Right kidney (tissue), 1 donor: ENCODE results near the gene CDCA8.

Source experiments
- DNase-seq: peaks from one replicate; pipeline ENCODE4 v3.0.0-alpha.2; 2016

Gene CDCA8

DNA sequence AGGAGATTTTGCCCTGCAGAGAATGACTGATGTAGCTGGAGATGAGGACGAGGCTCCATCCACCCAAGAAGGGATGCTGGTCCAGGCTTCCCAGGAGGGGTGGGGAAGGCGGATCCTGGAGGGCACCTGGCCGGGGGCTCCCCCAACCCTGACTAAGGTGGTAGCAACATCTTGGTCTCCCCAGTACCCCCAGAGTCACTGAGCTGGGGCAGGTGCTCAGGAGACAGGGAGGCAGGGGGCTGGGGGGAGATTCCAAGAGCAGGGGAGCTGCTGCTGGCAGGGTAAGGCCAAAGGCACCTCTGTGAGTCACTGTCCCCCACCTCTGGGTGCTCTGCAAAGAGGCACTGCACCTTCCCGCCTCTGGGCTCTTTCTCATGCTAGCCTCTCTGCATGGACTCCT lies 24.0 kb downstream of the CDCA8 start:
- DNase-seq: no peak

DNA sequence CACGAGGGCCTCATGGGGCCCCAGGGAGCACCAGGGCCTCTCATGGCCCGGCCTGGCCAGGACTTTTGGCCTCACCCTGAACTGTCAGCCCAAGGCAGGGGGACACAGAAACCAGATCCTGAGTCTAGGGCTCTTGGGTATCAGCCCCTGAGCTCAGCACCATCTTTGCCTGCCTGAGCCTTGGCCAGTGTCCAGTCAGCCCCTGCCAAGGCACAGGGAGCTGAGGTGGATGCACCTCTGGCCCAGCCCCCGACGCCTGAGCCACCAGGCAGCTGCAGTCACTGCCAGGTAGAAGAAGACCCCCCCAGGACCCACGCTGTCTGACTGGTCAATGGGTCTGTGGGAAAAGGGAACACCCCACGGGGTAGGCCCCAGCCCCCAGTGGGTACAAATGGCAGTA lies 25.3 kb downstream of the CDCA8 start:
- DNase-seq: no peak

DNA sequence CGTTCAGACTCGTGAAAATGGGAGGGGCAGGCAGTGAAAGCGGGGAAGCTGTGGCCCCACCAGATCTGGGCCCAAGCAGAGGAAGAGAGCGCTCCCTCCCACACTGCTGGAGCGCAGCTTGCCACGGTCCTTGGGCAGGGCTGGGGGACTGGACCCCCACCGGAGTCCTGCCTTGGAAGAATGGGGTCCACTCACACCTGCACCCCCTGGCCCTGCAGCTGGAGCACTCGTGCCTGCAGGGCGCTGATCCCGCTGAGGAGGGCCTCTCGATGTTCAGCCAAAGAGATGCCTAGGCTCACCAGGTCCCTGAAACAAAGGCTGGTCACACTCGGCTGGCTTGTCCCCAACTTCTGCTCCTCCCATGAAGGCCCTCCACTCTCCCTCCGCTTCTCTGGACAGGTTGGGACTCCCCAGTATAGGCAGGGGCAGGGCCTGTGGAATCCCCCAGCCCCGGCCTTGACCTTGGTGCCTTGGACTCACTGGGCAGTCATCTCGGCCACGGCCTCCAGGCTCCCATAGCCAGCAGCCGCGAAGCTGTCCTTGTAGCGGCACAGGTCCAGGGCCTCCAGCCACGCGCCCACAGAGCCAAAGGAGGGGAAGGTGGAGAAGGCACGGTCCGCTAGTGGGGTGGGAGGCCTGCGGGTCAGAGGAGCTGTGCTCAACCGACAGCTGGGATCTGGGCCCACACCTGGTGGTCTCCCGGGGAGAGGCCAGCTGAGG lies 26.0 kb downstream of the CDCA8 start:
- no peak for DNase-seq

DNA sequence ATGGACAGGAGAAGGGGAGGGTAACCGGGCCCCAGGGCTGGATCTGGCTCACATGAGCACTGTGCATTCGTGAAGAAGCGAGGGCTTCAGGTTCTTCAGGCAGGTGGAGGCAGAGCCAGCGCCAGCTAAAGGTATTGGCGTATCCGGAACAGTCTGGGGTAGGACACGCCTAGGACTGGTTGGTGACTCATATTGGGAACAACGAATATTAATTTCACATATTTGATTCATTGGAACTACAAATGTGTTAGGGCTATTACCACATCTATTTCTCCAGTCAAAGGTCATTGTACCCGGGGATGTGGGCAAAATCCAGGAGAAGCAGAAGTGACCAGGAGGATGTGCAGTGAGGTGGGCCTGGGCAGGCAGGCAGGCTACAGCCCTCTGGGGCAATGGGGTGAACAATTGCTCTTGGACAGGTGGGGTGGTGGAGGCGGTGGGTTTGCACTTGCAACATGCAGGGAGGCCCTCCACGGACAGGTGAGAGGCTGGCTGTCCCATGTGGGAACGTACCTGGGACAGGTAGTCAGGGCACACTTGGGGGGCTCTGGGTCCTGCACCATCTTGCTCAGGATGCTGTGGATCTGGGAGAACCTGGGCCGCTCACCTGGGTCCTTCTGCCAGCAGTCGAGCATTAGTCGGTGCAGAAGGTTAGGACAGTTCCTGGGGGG lies 26.7 kb downstream of the CDCA8 start:
- no peak for DNase-seq

DNA sequence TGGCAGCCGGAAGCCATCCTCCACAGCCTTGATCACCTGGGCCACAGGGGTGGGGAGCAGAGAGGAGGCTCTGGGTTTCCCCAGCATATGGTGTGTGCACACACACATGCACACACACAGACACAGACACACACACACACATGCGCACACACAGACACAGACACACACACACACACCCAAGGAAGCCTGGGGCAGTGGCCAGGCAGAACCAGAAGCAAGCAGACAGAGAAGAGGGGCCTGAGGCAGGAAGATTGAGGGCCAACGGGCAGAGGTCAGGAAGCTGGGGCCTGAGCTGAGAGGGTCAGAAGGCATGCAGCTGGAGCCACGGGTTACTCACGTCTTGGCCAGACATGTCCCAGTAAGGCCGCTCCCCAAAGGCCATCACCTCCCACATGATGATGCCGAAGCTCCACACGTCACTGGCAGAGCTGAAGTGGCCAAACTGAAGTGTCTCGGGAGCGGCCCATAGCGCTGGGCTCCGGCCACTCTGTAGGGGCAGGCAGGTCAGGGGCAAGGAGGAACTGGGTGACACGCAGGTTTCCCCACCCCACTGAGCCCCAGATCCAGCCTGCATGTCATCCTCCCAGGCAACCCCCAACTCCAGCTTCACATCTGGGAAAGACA lies 27.4 kb downstream of the CDCA8 start:
- DNase-seq: no peak

DNA sequence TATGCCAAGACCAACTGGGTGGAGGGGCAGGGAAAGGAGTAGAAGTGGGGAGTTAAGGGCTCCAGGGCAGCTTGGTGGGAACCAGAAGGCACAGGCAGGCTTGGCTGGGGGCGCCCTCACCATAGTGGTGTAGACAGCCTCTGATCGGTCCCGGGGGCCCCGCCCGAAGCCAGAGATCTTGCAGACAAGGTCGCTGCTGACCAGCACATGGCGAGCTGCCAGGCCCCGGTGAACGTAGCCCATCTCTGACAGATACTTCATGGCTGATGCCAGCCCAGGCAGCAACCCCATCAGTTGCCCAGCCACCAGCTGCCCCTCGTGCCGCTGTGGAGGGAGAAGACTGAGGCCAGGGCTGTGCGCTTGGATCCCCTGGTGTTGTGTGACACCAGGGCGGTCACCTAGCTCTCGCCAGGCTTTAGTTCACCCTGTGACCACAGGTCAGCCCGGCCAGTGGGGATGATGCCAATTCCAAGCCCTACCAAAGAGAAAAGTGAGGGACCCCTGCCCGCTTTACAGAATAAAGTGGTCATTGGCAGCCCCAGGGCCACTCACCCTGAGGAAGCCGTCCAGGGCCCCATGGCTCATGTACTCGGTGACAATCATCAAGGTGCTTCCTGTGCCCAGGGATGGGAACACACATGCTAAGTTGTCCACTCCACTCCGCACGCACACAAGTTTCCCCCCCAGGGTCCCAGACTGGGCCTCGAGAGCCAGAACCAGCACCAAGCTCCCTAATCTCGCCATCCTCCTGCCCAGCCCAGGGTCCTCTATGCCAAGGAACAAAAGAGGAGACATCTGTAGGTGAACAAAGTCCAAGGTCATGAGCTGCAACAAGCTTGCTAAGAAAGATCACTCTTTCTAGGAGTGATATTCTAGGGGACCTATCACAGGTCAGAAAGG lies 28.2 kb downstream of the CDCA8 start:
- DNase-seq: no peak

DNA sequence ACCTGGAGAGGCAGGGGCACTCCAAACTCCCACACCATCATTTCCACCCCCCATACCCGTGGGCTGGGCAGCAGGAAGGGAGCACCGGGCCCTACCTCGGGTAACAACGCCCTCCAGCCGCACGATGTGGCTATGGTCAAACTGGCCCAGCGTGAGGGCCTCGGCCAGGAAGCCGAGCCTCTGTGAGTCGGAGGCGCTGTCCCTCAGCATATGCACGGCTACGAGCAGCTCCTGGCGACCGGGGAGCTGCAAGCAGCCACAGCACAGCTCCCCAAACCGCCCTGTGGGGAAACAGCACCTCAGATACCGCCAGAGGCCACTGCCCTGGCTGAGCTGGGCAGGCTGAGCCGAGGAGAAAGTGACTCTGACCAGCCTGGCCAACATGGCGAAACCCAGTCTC lies 29.2 kb downstream of the CDCA8 start:
- DNase-seq: no peak

DNA sequence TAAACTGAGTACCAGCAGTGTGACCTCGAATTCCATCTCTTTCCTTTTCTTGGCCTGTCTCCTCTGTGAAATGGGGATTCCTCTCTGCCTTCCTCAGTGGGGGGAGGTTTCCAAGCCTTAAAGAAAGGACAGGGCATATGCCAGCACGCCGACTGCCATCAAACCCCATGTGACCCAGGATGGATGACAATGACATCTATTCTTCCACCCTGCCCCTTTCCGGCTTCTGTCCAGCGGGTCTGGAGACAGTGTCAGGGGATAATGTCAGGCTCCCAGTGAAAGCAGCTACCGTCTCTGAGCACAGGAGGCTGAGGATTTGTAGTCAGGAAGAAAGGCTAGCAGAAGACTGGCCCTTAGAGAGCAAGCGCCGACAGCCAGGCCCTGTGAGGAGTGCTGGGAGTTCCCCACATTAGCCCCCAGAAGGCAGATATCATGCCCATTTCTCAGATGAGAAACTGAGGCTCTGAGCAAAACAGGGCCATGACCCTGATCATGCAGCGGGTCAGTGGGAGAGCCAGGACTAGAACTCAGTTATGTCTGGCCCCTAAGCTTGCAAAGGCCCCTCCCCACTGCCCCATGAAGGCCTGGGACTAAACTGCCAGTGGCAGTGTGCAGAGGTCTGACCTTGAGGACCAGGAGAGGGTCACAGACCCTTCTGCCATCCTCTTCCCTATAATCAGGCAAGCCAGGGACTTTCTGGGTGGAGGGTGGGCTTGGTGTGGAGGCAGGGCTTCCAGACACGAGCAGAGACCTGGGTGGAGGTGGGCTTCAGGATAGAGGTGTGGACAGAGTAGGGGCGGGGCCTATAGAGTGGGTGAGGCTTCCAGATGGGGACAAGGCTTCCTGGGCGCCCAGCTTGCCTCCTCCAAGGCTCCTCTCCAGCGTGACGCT lies 30.1 kb downstream of the CDCA8 start:
- no peak for DNase-seq

DNA sequence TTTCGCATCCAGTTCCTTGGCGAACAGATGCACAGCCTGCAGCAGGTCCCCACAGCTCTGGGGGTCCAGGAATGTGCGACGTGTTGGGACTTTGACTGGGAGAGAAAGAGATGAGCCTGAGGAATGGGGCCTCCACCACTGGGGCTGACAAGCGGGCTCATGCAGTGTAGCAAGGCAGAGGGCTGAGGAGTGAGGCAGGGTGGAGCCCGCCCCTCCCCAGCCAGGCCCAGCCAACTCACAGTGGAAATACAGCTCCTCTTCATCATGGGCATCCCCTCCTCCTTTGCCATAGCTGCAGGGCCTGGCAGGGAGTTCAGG lies 30.7 kb downstream of the CDCA8 start:
- DNase-seq: no peak

DNA sequence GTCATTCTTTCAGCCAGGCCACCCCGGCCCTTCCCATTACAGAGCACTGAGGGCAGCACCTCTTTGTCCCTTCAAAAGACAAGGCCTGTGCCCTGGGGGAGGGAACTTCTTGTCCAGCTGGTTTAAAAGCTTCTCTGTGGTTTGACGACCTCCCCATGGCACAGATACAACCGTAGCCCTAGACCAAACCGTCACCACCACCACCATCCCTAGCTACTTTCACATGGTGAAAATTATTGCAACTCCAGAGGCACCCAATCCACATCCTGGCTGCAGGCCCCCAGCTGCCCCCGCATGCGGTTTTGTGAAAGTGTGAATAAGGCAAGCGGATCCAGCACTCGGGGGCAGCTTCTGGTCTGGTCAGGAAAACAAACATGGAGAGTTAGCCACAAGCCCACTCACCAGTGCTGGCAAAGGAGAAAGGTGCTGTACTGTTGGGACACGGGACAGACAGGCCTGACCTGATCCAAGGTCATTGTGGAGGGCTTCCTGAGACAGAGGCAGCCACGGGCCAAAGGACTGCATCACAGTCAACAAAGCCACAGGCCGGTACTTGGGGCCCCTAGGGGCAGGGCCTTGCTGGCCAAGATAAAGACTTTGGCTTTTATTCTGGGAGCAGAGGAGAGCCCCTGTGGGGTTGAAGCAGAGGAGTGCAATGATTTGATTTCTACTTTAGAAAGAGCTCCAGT lies 31.2 kb downstream of the CDCA8 start:
- DNase-seq: no peak

DNA sequence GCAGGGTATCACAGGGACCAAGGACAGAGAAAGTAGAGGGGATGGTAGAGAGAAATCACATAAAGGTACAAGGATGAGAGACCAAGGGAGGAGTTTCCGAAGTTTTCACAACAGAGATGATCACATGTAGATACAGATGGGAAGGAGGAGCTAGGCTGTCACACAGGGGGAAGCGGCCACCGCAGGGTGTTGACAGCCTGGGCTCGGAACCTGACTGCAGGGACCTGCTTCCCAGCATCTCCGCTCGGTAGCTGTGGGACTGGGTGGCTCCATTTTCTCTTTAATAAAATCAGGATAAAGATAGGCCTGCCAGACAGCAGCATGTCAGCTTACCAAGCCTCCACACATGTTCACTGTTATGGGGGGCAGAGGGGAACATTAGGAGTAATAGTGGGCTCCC lies 32.3 kb downstream of the CDCA8 start:
- no peak for DNase-seq

DNA sequence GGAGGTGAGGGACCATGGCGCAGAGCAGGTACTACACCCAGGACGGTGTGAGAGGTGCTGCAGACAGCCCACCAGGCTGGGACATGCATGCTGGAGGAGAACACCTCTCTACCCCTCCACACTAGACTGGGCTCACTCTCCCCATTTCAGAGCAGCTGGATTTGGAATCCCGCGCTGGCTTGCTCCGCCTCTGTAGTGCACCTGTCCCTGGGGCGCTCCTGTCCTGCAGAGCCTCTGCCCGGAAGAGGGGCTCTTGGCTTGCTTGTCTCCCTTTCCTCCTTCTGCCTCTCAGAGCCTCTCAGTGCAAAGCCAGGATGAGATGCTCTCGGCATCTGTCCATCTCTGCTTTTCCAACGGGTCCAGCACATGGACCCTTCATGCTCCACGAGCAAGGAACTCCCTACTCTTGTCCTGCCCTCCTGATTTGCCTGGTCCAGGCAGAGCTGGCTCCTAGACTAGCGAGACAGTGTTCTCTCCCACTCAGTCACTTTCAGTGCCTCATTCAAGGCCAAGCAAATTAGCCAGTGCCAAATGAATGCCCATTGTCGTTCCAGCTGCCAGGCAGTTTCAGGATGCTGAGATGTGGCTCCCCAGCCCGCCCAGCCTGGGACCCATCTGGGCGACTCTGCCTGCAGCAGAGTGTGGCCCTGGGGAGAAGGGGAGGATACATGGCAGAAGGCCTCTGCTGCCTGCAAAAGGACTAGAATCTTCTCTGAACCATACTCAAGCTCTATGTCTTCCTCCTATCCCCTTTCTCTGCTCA lies 33.7 kb downstream of the CDCA8 start:
- DNase-seq: no peak

DNA sequence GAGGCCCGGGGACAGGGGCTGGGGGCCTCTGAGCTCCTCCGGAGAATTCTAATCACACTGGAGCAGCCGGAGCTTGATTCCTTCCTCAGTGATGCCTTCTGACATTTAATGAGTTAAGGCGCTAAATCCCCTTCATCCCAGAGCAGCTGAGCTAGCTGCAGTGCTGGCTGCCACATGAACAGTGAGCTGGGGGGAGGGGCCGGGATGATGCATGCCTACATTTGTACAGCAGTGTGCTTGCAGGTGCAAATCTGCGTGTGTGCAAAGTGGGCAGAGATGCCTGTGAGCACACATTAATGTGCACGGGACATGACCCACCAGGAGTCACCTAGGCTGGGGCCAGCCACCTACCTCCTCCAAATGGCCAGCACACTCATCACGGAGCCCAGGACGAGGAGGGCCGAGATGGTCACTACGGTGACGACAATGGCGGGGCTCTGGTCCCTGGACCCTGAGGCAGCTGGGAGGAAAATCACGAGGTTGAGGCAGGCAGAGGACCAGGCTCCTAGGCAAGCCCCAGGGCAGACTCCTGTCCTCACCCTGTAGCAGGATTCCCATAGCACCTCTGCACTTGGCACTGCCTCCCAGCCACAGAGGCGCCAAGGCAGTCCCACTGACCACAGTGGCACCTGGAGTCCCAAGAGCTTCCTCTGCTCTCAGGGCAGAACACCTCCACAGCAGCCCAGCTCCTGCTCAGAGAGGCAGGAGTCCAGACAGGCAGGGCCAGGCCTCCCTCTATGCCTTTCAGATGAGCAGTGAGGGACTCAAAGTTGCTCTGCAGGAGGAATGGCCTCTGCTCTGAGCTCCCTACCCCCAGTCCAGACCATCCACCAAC lies 34.7 kb downstream of the CDCA8 start:
- DNase-seq: no peak

DNA sequence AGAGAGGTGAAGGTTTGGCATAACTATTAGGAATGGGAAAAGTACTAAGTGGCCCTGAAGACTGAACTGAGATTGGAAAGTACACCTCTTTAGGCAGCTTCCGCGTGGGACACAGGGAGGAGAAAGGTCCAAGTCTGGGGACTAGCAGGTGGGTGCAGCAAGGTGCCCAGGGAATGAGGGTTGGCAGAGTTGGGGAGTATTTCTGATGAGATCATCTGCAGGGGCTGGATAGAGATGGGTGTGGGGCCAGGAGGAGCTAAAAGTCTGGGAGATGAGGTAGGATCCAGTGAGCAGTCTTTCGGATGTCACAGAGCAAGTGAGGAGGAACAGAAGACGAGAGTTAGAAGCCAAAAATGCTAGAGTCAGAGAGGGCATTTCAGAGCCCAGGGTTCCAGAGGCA lies 36.1 kb downstream of the CDCA8 start:
- no peak for DNase-seq

DNA sequence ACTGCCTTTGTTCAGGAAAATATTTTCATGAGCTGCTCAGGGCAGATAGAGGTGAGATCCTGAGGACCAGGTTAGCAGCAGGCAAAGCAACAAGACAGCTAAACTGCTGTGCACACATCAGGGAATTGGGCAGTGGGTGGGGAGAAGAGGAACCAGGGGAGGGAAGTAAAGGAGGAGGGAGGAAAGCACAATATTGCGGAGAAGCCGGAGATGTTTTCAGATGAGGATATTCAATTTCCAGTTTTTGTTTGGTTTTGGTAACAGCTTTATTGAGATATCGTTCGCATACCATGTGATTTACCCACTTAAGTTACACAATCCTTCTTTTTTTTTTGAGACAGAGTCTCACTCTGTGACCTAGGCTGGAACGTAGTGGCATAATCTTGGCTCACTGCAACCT lies 38.1 kb downstream of the CDCA8 start:
- no peak for DNase-seq

DNA sequence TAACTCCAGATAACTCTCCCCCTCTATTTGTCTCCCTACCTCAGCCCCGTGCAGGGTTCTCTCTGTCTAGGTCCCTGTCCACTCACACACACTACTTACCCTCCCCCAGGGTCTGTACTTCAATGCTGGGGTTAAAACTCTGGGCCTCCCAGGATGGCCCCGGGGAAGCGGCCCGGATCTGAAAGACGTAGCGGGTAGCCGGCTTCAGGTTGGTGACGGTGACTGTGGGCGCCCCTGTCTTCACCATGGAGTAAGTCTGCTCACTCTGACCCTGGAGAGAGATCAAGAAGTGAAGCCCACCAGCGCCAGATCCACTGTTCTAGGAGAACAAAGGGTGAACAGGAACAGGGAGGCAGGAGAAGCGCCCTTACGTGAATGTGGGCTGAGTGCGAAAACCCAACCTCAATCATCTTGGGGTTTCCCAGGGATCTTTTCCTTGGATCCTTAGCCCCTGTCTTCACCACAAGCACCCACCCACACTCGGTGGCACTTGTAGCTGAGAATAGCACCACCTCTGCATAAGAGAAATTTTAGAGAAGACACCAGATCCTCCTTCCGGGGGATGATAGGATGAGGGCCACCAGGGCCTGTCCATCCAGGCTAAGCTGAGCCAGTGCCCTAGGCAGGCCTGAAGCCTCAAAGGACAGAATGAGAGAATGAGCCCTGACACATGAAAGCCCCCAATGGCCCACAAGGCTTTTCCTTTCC lies 39.1 kb downstream of the CDCA8 start:
- no peak for DNase-seq

DNA sequence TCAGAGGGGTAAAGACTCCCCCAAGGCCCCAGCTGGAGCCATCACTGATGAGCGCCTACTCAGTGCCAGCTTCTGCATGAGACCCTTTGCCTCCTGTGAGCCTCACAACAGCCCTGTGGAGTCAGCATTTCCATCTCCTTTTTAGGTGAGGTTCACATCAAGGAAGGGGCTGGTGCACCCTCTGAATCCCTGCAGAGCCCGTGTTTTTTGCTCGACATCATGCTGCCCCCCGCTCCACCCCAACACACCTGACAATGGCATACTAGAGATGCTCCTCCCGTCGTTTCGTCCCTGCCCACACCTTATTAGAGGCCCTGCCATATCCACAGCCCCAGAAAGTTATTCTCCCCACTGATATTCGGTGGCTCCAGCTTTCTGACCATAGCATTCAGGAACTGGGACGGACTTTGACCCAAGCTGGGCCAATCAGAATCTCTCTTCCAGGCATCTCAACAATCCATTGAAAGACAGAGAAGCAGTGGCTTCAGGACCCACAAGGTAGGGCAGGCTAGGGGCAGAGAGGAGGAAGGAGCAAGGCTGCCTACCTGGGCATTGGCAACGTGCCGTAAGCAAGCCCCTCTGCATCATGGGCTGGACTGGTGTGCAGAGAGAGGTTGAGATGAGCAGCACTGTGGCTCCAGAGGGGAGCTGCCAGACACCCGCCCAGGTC lies 39.9 kb downstream of the CDCA8 start:
- DNase-seq: no peak
